ENCODE data around the gene CCDC71.

CCDC71 gene

DNA sequence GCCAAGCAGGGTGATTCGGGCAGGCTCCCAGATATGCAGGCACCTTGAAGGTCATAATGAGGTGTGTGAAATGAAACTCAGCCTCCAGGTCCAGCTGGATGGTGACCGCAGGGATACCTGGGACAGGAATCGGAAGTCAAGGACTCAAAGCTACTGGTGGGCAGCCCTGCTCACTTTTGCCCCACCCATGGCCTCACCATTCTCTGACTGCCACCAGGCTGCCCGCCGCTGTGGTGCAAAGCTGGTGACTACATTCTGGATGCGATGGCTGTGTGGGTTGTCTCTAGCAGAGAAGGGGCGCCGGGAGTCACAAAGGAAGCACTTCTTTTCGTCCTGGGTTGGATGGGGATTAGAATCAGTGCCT, 34.1 kb downstream of the CCDC71 start:
- no peak for DNase-seq (ENCODE audit: low read depth in 2 of 3, low spot score in 1 of 3)

DNA sequence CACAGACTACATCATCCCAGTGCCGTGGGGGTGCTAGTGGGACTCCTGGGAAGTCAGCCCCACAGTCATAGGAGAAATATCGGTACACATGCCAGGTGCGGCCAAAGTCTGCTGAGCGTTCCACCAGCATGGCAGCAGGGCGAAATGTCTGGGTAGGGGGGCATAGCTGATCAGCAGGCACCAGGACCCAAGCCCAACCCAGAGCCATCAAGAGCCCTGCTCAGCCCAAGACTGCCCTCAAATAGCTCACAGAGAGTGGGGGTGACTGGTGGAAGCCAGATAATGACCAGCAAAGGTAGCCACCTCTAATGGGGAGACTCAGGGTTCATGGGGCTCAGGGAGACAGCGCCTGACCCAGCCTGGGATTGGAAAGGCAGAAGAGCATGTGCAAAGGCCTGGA, 34.6 kb downstream of the CCDC71 start:
- no peak for DNase-seq (ENCODE audit: low read depth in 2 of 3, low spot score in 1 of 3)

GRCh38 chr3:49131040-49131439, 35.1 kb downstream of the CCDC71 start:
- no peak for DNase-seq (ENCODE audit: low read depth in 2 of 3, low spot score in 1 of 3)

GRCh38 chr3:49124991-49125670, 41.0 kb downstream of the CCDC71 start:
- DNase-seq (ENCODE audit: low read depth in 2 of 3, low spot score in 1 of 3), result no peak

DNA sequence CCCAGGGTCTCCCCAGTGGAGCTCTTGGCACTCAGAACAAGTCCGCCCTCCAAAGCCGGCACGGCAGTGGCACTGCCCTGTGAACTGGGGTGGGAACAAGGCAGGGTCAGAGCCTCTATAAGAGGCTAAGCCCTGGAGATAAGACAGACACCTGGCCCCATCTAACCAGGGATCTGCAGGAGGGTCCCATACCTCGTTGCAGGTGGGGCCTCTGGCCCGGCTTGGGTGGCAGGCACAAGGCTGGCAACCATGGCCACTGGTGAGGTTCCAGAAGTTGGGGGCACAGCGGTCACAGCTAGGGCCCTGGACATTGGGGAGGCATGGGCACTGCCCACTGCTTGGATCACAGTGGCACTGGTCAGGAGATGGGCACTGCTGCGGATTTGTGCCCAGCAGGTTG, 41.9 kb downstream of the CCDC71 start:
- no peak for DNase-seq (ENCODE audit: low read depth in 2 of 3, low spot score in 1 of 3)

DNA sequence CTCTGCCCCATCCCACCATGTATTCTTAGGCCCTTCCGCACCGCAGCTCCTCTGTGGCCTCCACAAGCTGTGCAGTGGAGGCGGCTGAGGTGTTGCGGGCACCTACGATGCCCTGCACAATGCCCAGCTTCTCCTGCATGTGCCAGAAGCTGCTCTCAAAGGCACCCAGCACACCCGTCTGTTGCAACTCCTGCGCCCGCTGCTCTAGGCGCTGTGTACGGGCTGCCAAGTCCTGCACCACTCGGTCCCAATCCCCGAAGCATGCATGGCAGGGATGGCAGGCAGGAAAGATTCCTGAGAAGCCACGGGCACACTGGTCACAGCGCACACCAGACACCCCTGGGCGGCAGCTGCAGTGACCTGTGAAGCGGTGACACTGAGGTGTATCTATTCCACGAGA, 42.4 kb downstream of the CCDC71 start:
- DNase-seq (ENCODE audit: low read depth in 2 of 3, low spot score in 1 of 3), result no peak

DNA sequence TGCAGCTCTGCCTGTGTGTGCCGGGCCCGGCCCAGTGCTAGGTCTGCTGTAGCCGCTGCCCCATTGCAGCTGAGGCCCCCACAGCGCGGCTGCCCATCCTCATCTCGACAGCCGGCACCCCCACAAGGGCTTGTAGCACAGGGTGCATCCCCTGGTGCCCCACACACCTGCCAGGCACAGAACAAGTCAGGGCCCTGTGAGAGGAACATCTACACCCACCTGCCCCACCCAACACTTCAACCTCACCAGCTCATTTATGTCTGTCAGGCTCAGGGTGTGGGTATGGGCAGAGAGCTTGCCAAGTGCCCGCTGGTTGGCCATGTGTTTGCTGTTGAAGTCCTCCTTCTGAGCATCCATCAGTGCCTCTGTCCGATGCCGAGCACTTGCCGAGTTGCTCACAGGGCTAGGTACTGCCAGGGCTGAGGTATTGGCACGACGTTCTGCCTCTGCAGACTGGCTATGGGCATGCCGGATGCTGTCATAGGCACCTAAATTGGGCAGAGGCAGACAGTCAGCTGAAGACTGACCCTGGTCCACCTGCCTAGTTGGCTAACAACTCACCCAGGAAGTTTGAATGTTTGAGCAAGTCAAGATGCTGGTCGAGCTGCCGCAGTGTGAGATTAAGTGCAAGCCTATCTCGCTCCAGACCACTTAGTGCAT, 43.1 kb downstream of the CCDC71 start:
- DNase-seq (ENCODE audit: low read depth in 2 of 3, low spot score in 1 of 3), result no peak

- no peak for DNase-seq (ENCODE audit: low read depth in 2 of 3, low spot score in 1 of 3)
These were observed 43.7 kb downstream of the CCDC71 start for GRCh38 chr3:49122451-49122850.

- no peak for DNase-seq (ENCODE audit: low read depth in 2 of 3, low spot score in 1 of 3)
These were observed 44.1 kb downstream of the CCDC71 start for GRCh38 chr3:49122022-49122421.

GRCh38 chr3:49121132-49121736, 44.9 kb downstream of the CCDC71 start:
- no peak for DNase-seq (ENCODE audit: low read depth in 2 of 3, low spot score in 1 of 3)

DNA sequence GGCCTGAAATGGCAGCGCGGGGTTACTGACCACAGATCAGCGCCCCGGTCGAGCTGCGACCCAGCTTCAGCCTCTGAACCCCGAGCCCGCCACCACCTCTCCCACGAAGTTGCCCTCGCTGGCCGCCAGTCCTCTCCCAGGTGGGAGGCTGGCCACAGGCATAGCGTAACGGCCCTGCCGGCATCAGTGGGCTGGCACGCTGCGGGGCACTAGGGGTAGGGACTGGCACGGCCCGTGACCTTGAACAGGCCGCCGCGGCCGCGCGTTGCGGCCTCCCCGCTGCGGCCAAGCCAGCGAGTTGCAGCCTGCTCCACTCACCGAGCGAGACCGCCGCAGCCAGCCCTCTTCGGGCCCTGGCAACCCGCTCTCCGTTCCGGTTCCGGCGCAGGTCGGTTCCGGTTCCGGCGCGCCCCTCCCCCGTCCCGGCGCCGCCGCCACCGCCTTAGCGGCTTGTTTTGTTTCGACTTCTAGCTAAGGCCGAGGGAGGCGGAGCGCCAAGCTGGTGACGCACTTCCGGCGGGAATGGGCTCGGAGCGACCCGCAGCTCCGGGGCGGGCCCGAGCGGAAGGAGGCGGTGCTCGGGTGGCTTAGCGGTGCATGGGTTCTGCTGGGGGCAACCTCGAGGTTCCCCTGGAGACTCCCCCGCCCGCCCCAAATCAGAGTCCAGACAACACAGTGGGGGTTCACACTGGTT, 45.5 kb downstream of the CCDC71 start, which contains the start of gene USP19:
Gene USP19, minus strand, starts transcription at position 386 of the 694 bp plus-strand sequence. CDS start 1,678 bp downstream, outside the sequence.
- peak; percentile 87 to 92 (median 89) for DNase-seq (ENCODE audit: low read depth in 2 of 3, low spot score in 1 of 3)

DNA sequence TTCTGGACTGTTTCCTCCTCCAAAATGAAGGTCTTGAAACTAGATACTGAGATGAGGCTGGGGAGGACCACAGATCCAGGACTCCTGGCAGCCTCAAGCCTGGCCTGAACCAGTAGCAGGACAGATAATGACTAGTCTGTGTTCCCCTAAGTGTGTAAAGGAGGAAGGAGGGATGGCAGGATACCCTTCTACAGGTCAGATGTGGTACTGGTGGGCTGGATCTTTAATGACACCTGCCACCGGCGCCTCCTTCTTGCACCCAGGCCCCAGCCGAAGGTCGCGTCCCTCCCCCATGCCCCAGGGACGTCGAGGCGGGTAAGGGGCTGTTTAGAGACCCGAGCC, 46.1 kb downstream of the CCDC71 start:
- no peak for DNase-seq (ENCODE audit: low read depth in 2 of 3, low spot score in 1 of 3)

GRCh38 chr3:49119439-49119838, 46.7 kb downstream of the CCDC71 start:
- DNase-seq (ENCODE audit: low read depth in 2 of 3, low spot score in 1 of 3), result no peak

- no peak for DNase-seq (ENCODE audit: low read depth in 2 of 3, low spot score in 1 of 3)
These were observed 47.1 kb downstream of the CCDC71 start for GRCh38 chr3:49119036-49119435.

All from stimulated activated CD4-positive, alpha-beta T cell treated with anti-CD3 and anti-CD28 coated beads, Interleukin-12 subunit alpha, Interleukin-12 subunit beta, amount 100 ng/mL, for 48 hours (primary cell).